Endothelial cell (in vitro differentiated cells): ENCODE measurements around the gene FHOD1. TPM values are rescaled to one million over a fixed set of nuclear protein-coding genes. Genes with fewer than 3 reads are reported as not detected.

Experiments used
- DNase-seq: peaks from one replicate; pipeline ENCODE4 v3.0.0; 2021; ENCODE audit warnings: low spot score
- H3K27ac Mint-ChIP-seq: one replicate; pipeline ENCODE4 v1.8.0; 2021; ENCODE audit warnings: mixed read lengths, inconsistent platforms; ENCODE audit not compliant: unreplicated experiment
- H3K27me3 Mint-ChIP-seq: one replicate; pipeline ENCODE4 v1.8.0; 2021; ENCODE audit warnings: mild to moderate bottlenecking, moderate library complexity, mixed read lengths, inconsistent platforms; ENCODE audit not compliant: unreplicated experiment
- H3K36me3 Mint-ChIP-seq: one replicate; pipeline ENCODE4 v1.8.0; 2021; ENCODE audit warnings: mild to moderate bottlenecking, low read depth, mixed read lengths, inconsistent platforms; ENCODE audit not compliant: unreplicated experiment
- H3K4me1 Mint-ChIP-seq: one replicate; pipeline ENCODE4 v1.8.0; 2021; ENCODE audit warnings: mild to moderate bottlenecking, mixed read lengths, inconsistent platforms; ENCODE audit not compliant: unreplicated experiment
- H3K4me3 Mint-ChIP-seq: one replicate; pipeline ENCODE4 v1.8.0; 2021; ENCODE audit warnings: mild to moderate bottlenecking, mixed read lengths, inconsistent platforms; ENCODE audit not compliant: unreplicated experiment
- H3K9me3 Mint-ChIP-seq: one replicate; pipeline ENCODE4 v1.8.0; 2021; ENCODE audit warnings: mixed read lengths, inconsistent platforms; ENCODE audit not compliant: unreplicated experiment
- CTCF ChIP-seq: fragments of 200-600 bp; sonication (generic); IDR thresholded peaks from one replicate; pipeline ENCODE4 v1.5.0; 2021; ENCODE audit warnings: antibody characterized with exemption; ENCODE audit not compliant: unreplicated experiment
- total RNA-seq: library from RNA; stranded (reverse); fragmentation: NEBNext Ultra II Directional; extraction: Animal tissue kit (Norgen Biotek cat#: 25700); gene quantifications from one replicate; pipeline ENCODE4 v1.2.1, GENCODE V29; 2021; ENCODE audit not compliant: unreplicated experiment

The FHOD1 gene
- total RNA-seq, 1 donor from 2014 or later: 248 TPM

- Mint-ChIP-seq H3K9me3 (no peaks in the 10 kb centered on the region), H3K27ac (peak overlapping the region; percentile 48), H3K4me1 (peaks cover 58% of the 10 kb centered on the region), H3K36me3 (peaks cover 4% of the 10 kb centered on the region), H3K4me3 (peak overlapping the region; percentile 94), H3K27me3 (peaks cover 16% of the 10 kb centered on the region)
- peak; percentile 81 for DNase-seq
- TF ChIP-seq CTCF: no peak
Observed at GRCh38 chr16:67246081-67246755, 1.1 kb downstream of the FHOD1 start.

- peaks cover 16% of the 10 kb centered on the region for H3K27me3 Mint-ChIP-seq
- H3K9me3 Mint-ChIP-seq: no peaks in the 10 kb centered on the region
- H3K4me1 Mint-ChIP-seq: peaks cover 60% of the 10 kb centered on the region
- peak overlapping the region; percentile 87 for H3K4me3 Mint-ChIP-seq
- no peak for DNase-seq
- no peak for TF ChIP-seq CTCF
- H3K36me3 Mint-ChIP-seq: peaks cover 4% of the 10 kb centered on the region
- peak overlapping the region; percentile 42 for H3K27ac Mint-ChIP-seq
Observed at GRCh38 chr16:67245674-67246080, 1.6 kb downstream of the FHOD1 start.

- H3K36me3 Mint-ChIP-seq: peaks cover 4% of the 10 kb centered on the region
- H3K27me3 Mint-ChIP-seq: peaks cover 16% of the 10 kb centered on the region
- no peak for TF ChIP-seq CTCF
- H3K9me3 Mint-ChIP-seq: no peaks in the 10 kb centered on the region
- peak overlapping the region; percentile 87 for H3K4me3 Mint-ChIP-seq
- DNase-seq: no peak
- peak overlapping the region; percentile 76 for H3K27ac Mint-ChIP-seq
- peaks cover 61% of the 10 kb centered on the region for H3K4me1 Mint-ChIP-seq
Observed at GRCh38 chr16:67245186-67245585, 2.1 kb downstream of the FHOD1 start.

- Mint-ChIP-seq H3K4me1 (peaks cover 59% of the 10 kb centered on the region), H3K27me3 (peaks cover 12% of the 10 kb centered on the region), H3K36me3 (peaks cover 7% of the 10 kb centered on the region), H3K27ac (peak overlapping the region; percentile 81), H3K9me3 (no peaks in the 10 kb centered on the region), H3K4me3 (peak overlapping the region; percentile 87)
- TF ChIP-seq CTCF: no peak
- DNase-seq: no peak
Observed at GRCh38 chr16:67244387-67245185, 2.7 kb downstream of the FHOD1 start.

- TF ChIP-seq CTCF: no peak
- Mint-ChIP-seq H3K27me3 (peaks cover 9% of the 10 kb centered on the region), H3K4me1 (peaks cover 59% of the 10 kb centered on the region), H3K4me3 (peak overlapping the region; percentile 29), H3K9me3 (no peaks in the 10 kb centered on the region), H3K27ac (peak overlapping the region; percentile 81), H3K36me3 (peaks cover 17% of the 10 kb centered on the region)
- no peak for DNase-seq
Observed at GRCh38 chr16:67243481-67243880, 3.8 kb downstream of the FHOD1 start.
